Effector memory CD8-positive, alpha-beta T cell (primary cell): ENCODE results near the gene CPLANE1.
A peak's percentile ranks its signal among the peaks of the same experiment; 100 is the strongest.
"Not testable (repeated sequence)": the region's sequence is repeated elsewhere in the genome, so short reads cannot be mapped to it uniquely, and the experiment has no call there.

Source experiments
- ATAC-seq: fragments of 150-1000 bp; cut with Tn5 transposase; replicated peaks from 2 replicates; pipeline ENCODE4 v1.10.0; 2021; ENCODE audit warnings: mild to moderate bottlenecking, moderate library complexity
- DNase-seq, 3 experiments: peaks; one replicate each; pipeline ENCODE4 v3.0.0; 2021
- H3K27ac Mint-ChIP-seq, 2 donors: one replicate each; pipeline ENCODE4 v1.8.0; 2022; ENCODE audit warnings: mild to moderate bottlenecking in 2 of 2, mixed read lengths in 2 of 2, moderate library complexity in 2 of 2
- H3K27me3 Mint-ChIP-seq, 2 donors: one replicate each; pipeline ENCODE4 v1.8.0; 2022; ENCODE audit warnings: mixed read lengths in 2 of 2
- H3K36me3 Mint-ChIP-seq: one replicate; pipeline ENCODE4 v1.8.0; 2022; ENCODE audit warnings: mild to moderate bottlenecking, moderate library complexity, mixed read lengths; ENCODE audit not compliant: insufficient read depth
- H3K4me1 Mint-ChIP-seq, 2 donors: one replicate each; pipeline ENCODE4 v1.8.0; 2022; ENCODE audit warnings: low read depth in 2 of 2, mixed read lengths in 2 of 2
- H3K4me3 Mint-ChIP-seq, 2 donors: one replicate each; pipeline ENCODE4 v1.8.0; 2022; ENCODE audit warnings: mild to moderate bottlenecking in 2 of 2, mixed read lengths in 2 of 2, moderate library complexity in 2 of 2
- H3K9me3 Mint-ChIP-seq, 2 donors: one replicate each; pipeline ENCODE4 v1.8.0; 2022; ENCODE audit warnings: mixed read lengths in 2 of 2

CPLANE1 gene

DNA sequence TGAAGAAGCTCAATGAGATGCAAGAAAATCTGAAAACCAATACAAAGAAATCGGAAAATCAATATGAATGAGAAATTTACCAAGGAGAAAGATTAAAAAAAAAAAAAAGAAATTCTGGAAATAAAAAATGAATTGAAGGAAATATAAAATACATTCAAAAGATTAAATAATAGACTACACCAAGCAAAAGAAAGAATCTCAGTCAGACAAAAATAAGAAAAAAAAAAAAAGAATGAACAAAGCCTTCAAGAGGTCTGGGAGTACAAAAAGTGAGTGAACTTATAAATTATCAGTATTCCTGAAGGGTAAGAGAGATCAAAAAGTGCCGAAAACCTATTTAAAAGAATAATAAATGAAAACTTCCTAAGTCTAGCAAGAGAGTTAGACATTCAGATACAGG lies 14.9 kb downstream of the CPLANE1 start:
- Mint-ChIP-seq H3K4me1 (peaks cover 3 to 6% of the 10 kb centered on the region in 2 donors), H3K36me3 (peaks cover 22% of the 10 kb centered on the region), H3K27ac (no peak overlapping the region), H3K27me3 (no peaks in the 10 kb centered on the region), H3K4me3 (no peak overlapping the region), H3K9me3 (peaks cover 6 to 8% of the 10 kb centered on the region in 2 donors)
- ATAC-seq (no peak), DNase-seq (no peak)

DNA sequence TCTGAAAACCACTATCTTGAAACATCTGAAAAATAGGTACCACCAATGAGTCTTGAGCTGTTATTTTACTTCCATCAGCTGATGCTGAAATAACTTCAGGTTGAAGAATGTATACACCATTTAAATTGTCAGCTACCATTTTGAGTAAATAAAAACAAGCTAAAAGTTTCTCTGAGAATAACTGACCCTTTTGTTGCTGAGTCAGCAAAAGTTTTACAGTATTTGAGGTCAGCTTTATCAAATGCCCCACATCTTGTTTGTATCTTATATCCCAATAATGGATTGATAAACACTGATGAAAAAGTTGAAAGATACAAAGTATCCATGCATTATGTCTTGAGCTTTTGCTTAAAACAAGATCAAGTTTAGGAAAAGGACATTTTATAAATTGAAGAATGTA lies 22.8 kb downstream of the CPLANE1 start:
- Mint-ChIP-seq H3K4me1 (no peaks in the 10 kb centered on the region), H3K27me3 (no peaks in the 10 kb centered on the region), H3K36me3 (peaks cover 5% of the 10 kb centered on the region), H3K27ac (no peak overlapping the region), H3K9me3 (no peaks in the 10 kb centered on the region), H3K4me3 (no peak overlapping the region)
- DNase-seq, result no peak
- no peak for ATAC-seq

DNA sequence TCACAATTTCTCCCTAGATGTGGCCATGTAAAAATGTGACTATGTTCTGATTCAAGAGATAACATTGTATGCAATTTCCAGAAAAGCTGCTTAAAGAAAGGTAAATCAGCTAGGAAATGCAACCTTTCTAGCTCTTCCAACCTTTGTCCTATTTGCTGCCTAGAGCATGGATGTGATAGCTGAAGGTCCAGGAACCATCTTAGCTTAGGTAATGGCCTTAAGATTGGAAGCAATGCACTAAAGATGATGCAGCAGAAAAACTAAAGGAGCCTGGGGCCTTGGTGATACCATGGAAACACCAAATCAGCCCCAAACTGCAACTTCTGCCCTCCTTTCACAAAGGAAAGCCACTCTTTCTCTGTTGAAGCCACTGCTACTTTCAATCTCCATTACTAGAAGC lies 27.0 kb downstream of the CPLANE1 start:
- Mint-ChIP-seq H3K27me3 (no peaks in the 10 kb centered on the region), H3K27ac (no peak overlapping the region), H3K36me3 (peaks cover 23% of the 10 kb centered on the region), H3K4me1 (no peaks in the 10 kb centered on the region), H3K9me3 (no peaks in the 10 kb centered on the region), H3K4me3 (no peak overlapping the region)
- ATAC-seq, result no peak
- DNase-seq, result no peak

DNA sequence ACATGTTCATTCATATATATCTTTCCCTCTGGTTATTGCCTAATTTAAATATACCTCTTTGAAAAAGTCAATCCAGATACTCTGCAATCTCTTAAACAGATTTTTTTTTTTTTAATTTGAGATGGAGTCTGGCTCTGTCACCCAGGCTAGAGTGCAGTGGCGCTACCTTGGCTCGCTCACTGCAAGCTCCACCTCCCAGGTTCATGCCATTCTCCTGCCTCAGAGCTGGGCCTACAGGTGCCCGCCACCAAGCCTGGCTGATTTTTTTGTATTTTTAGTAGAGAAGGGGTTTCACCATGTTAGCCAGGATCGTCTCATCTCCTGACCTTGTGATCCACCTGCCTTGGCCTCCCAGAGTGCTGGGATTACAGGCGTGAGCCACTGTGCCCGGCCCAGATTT lies 28.8 kb downstream of the CPLANE1 start:
- DNase-seq, ATAC-seq, H3K4me3 Mint-ChIP-seq, H3K27me3 Mint-ChIP-seq, H3K4me1 Mint-ChIP-seq, H3K9me3 Mint-ChIP-seq, H3K27ac Mint-ChIP-seq: not testable (repeated sequence)
- peaks cover 22% of the 10 kb centered on the region for H3K36me3 Mint-ChIP-seq

DNA sequence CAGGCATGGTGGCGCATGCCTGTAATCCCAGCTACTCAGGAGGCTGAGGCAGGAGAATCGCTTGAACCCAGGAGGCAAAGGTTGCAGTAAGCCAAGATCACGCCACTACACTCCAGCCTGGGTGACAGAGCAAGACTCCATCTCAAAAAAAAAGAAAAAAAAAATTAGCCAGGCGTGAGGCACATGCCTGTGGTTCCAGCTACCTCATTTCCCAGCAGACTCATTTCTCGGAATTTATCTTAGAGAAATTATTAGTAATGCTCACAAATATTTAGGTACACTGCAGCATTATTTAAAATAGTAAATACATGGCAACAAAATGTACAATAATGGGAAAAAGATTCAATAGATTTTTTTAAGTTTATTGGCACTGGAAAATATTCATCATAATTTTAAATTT lies 29.8 kb downstream of the CPLANE1 start:
- DNase-seq, H3K4me1 Mint-ChIP-seq, ATAC-seq, H3K4me3 Mint-ChIP-seq, H3K9me3 Mint-ChIP-seq, H3K27me3 Mint-ChIP-seq, H3K27ac Mint-ChIP-seq: not testable (repeated sequence)
- H3K36me3 Mint-ChIP-seq, result peaks cover 22% of the 10 kb centered on the region

DNA sequence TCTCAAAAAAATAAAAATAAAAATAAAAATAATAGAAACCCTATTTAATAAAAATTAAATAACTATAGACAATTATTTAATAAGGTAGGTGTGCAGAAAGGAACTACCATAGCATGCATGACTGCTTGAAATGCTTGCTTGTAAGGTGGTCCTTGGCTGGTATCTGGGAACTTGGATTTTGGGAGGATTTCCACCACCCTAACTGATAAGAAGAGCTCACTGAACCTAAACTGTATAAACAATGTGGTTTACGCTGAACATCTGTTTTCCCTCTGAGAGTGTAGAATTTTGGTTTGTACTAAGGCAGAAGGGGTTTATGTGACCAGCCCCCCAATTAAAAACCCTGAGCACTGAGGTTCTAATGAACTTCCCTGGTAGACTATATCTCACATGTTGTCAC lies 31.2 kb downstream of the CPLANE1 start:
- H3K4me3 Mint-ChIP-seq, result no peak overlapping the region
- H3K27me3 Mint-ChIP-seq, result no peaks in the 10 kb centered on the region
- H3K4me1 Mint-ChIP-seq, result peaks cover 2 to 4% of the 10 kb centered on the region in 2 donors
- peaks cover 22% of the 10 kb centered on the region for H3K36me3 Mint-ChIP-seq
- ATAC-seq, result no peak
- DNase-seq, result no peak
- no peak overlapping the region for H3K27ac Mint-ChIP-seq
- no peaks in the 10 kb centered on the region for H3K9me3 Mint-ChIP-seq

DNA sequence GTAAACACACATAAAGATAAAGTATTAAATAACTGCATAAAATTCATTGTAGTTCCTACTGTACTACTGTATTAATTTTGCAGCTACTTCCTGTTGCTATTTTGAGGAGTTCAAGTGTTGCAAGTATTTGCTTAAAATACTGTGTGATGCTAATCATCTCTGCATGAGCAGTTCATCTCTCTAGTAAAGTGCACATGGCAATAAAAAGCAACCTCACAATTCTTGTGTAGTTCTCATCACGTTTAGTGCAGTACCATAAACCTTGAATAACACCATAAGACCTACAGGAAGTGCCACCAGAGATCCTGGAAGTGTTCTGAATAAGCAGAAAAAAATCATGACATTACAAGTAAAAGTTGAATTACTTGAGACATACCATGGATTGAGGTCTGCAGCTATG lies 34.6 kb downstream of the CPLANE1 start:
- no peak for DNase-seq
- Mint-ChIP-seq H3K36me3 (peaks cover 18% of the 10 kb centered on the region), H3K4me3 (peak overlapping the region in 1 of 2 donors; percentile 24), H3K27me3 (no peaks in the 10 kb centered on the region), H3K9me3 (no peaks in the 10 kb centered on the region), H3K27ac (peak overlapping the region; percentile 69 to 78), H3K4me1 (peaks cover 2 to 4% of the 10 kb centered on the region in 2 donors)
- peak; percentile 39 for ATAC-seq

DNA sequence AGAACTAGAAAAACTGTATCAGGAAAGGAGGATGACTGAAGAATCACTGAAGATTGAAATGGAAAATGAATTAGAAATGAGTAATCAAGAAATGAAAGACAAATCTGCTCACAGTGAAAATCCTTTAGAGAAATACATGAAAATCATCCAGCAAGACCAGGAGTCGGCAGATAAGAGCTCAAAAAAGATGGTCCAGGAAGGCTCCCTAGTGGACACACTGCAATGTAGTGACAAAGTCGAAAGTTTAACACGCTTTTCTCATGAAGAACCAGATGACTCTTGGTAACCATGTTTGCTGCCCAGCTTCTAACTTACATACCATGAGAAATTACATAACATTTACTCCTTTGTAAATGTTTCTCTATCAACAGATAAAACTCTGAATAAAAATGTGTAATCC lies 37.1 kb downstream of the CPLANE1 start:
- ATAC-seq (no peak), DNase-seq (no peak)
- Mint-ChIP-seq H3K36me3 (peaks cover 17% of the 10 kb centered on the region), H3K4me3 (no peak overlapping the region), H3K9me3 (no peaks in the 10 kb centered on the region), H3K27ac (no peak overlapping the region), H3K27me3 (no peaks in the 10 kb centered on the region), H3K4me1 (peaks cover 2 to 4% of the 10 kb centered on the region in 2 donors)

DNA sequence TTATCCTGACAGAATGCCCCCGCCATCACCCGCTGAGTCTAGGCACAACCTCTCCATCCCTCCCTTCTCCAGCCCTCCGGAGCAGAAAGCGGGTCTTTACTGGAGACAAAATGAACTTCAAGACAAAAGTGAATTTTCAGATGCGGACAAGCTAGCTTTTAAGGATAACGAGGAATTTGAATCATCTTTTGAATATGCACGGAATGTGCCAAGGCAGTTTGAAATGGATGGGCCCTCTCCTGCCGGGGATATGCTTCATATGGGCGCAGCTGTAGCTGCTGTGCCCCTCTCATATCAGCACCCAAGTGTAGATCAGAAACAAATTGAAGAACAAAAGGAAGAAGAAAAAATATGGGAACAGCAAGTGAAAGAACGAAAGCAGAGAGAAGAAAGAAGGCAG lies 37.5 kb downstream of the CPLANE1 start:
- Mint-ChIP-seq H3K27me3 (no peaks in the 10 kb centered on the region), H3K9me3 (no peaks in the 10 kb centered on the region), H3K36me3 (peaks cover 17% of the 10 kb centered on the region), H3K27ac (no peak overlapping the region), H3K4me3 (no peak overlapping the region), H3K4me1 (peaks cover 2 to 4% of the 10 kb centered on the region in 2 donors)
- DNase-seq (no peak), ATAC-seq (no peak)

DNA sequence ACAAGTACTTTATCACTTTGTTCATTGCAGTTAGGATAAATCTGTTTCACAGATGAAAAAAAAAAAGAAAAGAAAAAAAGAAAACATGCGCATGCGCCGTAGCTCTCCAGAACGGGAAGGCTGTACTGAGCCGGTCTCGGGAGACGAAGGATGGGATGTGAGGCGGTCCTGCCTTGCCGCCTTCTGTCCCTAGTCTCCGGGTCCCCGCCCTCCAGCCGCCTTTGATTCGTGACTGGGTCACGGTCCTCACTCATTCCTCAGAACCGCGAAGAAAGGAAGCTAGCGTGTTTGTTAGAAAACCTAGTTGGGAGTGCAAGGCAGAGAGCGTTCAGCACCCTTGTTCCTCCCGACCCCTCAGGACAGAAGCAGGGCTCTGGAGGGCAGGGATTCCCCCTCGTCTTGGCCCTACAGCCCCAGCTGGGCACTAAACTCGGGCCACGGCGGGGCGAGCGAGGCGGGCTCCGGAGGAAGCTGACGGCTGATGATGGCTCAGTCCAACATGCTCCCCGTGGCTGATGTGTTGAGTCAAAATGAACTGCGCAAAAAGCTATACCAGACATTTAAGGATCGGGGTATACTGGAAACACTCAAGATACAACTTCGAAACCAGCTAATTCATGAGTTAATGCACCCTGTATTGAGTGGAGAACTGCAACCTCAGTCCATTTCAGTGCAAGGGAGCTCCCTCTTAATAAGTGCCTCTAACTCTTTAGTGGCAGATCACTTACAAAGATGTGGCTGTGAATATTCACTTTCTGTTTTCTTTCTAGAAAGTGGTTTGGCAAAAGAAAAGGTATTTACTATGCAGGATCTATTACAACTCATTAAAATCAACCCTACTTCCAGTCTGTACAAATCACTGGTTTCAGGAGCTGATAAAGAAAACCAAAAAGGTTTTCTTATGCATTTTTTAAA lies 40.0 kb downstream of the CPLANE1 start:
- Mint-ChIP-seq H3K4me1 (no peaks in the 10 kb centered on the region), H3K27me3 (no peaks in the 10 kb centered on the region), H3K4me3 (peak overlapping the region; percentile 77 to 82), H3K27ac (peak overlapping the region; percentile 81 to 88), H3K36me3 (peaks cover 30% of the 10 kb centered on the region), H3K9me3 (no peaks in the 10 kb centered on the region)
- ATAC-seq (peak; percentile 59), DNase-seq (no peak)

DNA sequence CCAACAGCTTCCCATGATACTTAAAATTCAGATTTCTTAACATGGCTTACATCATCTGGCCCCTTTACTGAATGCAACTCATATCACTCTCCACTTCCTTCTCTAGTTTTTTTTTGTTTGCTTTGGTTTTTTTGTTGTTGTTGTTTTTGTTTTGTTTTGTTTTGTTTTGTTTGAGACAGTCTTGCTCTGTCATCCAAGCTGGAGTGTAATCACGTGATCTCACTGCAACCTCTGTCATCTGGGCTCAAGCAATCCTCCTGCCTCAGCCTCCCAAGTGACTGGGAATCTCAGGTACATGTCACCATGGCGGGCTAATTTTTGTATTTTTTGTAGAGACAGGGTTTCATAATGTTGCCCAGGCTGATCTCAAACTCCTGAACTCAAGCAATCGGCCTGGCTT lies 41.4 kb downstream of the CPLANE1 start:
- DNase-seq (no peak), ATAC-seq (no peak)
- Mint-ChIP-seq H3K4me1 (no peaks in the 10 kb centered on the region), H3K4me3 (no peak overlapping the region), H3K36me3 (peaks cover 29% of the 10 kb centered on the region), H3K27me3 (no peaks in the 10 kb centered on the region), H3K9me3 (no peaks in the 10 kb centered on the region), H3K27ac (peak overlapping the region in 1 of 2 donors; percentile 7)

DNA sequence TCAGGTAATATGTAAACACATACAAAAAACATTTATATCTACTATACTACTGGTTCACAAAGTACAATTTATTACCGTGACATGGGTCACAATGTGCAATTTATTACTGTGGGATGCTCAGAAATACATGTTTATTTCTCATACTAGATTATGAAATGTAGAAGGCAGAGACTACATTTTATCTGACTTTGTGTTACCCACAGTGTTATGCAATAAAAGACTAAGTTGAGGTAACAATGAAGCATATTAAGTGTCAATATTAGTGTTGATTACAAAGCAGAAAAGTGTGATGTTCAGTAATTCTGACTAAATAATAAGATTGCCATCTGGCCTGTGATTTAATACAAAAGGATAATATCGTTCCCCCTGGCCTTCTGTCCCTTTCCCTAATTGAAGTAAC lies 42.4 kb downstream of the CPLANE1 start:
- peaks cover 23% of the 10 kb centered on the region for H3K36me3 Mint-ChIP-seq
- no peaks in the 10 kb centered on the region for H3K27me3 Mint-ChIP-seq

DNA sequence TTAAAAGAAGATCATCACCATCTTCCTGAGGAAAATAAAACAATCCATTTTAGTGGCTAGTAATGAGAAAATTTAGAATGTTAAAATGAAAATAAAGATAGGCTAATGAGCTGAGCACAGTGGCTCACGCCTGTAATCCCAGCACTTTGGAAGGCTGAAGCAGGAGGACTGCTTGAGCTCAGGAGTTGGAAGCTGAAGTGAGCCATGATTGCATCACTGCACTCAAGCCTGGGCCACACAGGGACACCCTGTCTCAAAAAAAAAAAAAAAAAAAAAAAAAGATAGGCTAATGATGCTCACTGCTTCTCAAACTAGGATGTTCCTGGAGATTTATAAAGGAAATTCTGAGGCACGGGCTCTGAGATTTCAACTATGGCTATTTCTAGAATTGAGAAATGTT lies 50.3 kb downstream of the CPLANE1 start:
- H3K27ac Mint-ChIP-seq, result peak overlapping the region in 1 of 2 donors; percentile 95
- no peaks in the 10 kb centered on the region for H3K9me3 Mint-ChIP-seq
- no peaks in the 10 kb centered on the region for H3K27me3 Mint-ChIP-seq
- ATAC-seq (no peak), DNase-seq (no peak)
- peaks cover 11 to 13% of the 10 kb centered on the region in 2 donors for H3K4me1 Mint-ChIP-seq
- peaks cover 7% of the 10 kb centered on the region for H3K36me3 Mint-ChIP-seq
- H3K4me3 Mint-ChIP-seq, result peak overlapping the region in 1 of 2 donors; percentile 80

More for the DNA sequence above, 42.4 kb downstream of the CPLANE1 start:
- ATAC-seq (no peak), DNase-seq (no peak)
- Mint-ChIP-seq H3K9me3 (no peaks in the 10 kb centered on the region), H3K4me3 (no peak overlapping the region), H3K4me1 (no peaks in the 10 kb centered on the region), H3K27ac (no peak overlapping the region)

DNA sequence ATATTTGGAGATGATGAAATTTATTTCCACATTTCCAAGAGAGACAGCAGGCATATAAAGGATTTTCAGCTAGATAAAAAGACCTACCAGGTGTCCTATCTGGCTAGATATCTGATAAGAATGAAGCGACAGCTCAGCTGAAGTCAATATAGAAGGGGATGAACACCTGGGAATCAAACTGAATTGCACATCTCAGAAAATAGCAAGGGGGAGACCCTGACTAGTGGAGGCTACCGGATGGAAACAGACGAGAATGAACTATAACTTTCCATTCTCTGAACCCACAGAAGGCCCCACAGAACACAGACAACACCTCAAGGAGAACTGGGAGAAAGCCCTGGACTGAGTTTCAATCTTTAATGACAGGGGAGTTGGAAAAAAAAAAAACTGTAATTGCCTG lies 51.1 kb downstream of the CPLANE1 start:
- H3K4me3 Mint-ChIP-seq, result peak overlapping the region; percentile 77 to 80
- H3K36me3 Mint-ChIP-seq, result peaks cover 7% of the 10 kb centered on the region

More for the DNA sequence above, 51.1 kb downstream of the CPLANE1 start:
- DNase-seq (no peak), ATAC-seq (peak; percentile 24)
- Mint-ChIP-seq H3K9me3 (no peaks in the 10 kb centered on the region), H3K4me1 (peaks cover 11 to 13% of the 10 kb centered on the region in 2 donors), H3K27ac (peak overlapping the region; percentile 88 to 95), H3K27me3 (no peaks in the 10 kb centered on the region)
